Neural cell (in vitro differentiated cells): ENCODE results near the gene HEBP2.

Experiments used
- CTCF ChIP-seq: fragments of 450-650 bp; IDR thresholded peaks from 2 replicates; pipeline ENCODE4 v1.5.1; 2014; ENCODE audit warnings: antibody characterized with exemption, mild to moderate bottlenecking, moderate library complexity; ENCODE audit not compliant: poor library complexity, severe bottlenecking
- EZH2 ChIP-seq: fragments of 200-600, 300-800 bp; shearing (Covaris generic), sonication (generic); IDR thresholded peaks from 2 replicates; pipeline ENCODE4 v1.6.1; 2014; ENCODE audit warnings: antibody characterized with exemption, low read length, borderline replicate concordance, mild to moderate bottlenecking; ENCODE audit not compliant: insufficient read depth, poor library complexity, severe bottlenecking
- REST ChIP-seq: IDR thresholded peaks from 2 replicates; pipeline ENCODE4 v1.6.1; 2012; ENCODE audit warnings: borderline replicate concordance
- SMC3 ChIP-seq: fragments of 450-650 bp; conservative IDR thresholded peaks from 2 replicates; pipeline ENCODE4 v1.6.1; 2014; ENCODE audit warnings: antibody characterized with exemption, mild to moderate bottlenecking, moderate library complexity; ENCODE audit not compliant: poor library complexity

- TF ChIP-seq EZH2 (no peak), CTCF (no peak), REST (no peak), SMC3 (no peak)
These were observed 20.2 kb downstream of the HEBP2 start for GRCh38 chr6:138424004-138424904.
